ENCODE measurements around the gene PIK3AP1.

PIK3AP1 gene

DNA sequence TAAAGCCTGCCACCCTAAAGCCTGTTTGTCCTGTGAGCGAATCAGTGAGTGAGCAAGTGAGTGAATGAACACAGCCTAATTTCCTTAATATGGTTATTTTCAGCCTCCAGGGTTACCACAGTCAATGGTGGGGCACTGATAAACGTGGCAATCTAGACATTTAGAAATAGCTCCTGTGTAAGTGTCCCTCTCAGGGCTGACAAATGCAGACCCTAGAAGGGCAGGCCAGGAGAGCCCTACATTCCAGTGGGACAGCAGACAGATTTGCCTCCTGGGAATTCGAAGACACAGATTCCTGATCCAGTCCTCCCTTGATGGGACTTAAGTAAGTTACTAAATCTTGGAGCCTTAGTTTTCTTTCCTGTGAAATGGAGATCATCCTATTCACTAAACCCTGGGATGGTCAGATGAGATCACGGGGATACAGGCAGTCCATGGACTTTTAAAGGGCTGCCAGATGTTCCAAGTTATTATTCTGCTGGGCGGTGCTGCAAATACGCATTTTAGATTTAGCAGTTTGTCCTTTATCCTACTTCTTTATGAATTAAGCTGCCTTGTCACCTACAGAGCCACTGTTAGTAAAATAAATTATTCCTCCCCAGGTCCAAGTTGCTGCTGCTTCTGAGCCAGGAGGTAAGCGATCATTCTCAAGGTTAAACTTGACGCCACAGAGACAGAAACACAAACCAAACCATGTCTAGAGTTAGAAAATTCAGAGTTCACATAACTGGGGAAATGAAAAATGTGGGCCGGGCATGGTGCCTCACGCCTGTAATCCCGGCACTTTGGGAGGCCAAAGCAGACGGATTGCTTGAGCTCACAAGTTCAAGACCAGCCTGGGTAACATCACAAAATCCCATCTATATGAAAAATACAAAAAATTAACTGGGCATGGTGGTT, 78.7 kb downstream of the PIK3AP1 start:
- DNase-seq = no peak

- no peak for DNase-seq
Measured at GRCh38 chr10:96639899-96640298, 80.4 kb downstream of the PIK3AP1 start.

DNA sequence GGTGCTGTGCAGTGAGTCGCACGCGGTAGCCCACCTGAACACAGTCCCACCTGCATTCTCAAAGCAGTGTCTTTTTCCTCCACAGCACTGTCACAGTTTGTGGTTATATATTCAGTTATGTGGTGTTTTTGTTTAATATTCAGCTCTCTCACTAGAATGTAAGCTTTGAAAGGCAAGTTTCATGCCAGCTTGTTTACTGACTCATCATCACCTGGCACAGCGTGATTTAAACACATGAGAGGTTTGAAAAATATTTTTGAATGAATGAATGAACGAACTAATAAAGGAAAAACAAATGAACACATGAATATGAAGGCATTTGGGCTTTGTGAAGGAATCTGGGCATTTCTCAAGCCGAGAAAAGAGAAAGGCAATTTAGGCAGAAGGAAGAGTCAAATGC, 81.6 kb downstream of the PIK3AP1 start:
- no peak for DNase-seq

- DNase-seq = no peak
Measured at GRCh38 chr10:96638120-96638519, 82.2 kb downstream of the PIK3AP1 start.

GRCh38 chr10:96637709-96638108, 82.6 kb downstream of the PIK3AP1 start:
- DNase-seq = no peak

GRCh38 chr10:96636551-96636950, 83.8 kb downstream of the PIK3AP1 start:
- DNase-seq = no peak

GRCh38 chr10:96632974-96633710, 87.2 kb downstream of the PIK3AP1 start:
- no peak for DNase-seq

DNA sequence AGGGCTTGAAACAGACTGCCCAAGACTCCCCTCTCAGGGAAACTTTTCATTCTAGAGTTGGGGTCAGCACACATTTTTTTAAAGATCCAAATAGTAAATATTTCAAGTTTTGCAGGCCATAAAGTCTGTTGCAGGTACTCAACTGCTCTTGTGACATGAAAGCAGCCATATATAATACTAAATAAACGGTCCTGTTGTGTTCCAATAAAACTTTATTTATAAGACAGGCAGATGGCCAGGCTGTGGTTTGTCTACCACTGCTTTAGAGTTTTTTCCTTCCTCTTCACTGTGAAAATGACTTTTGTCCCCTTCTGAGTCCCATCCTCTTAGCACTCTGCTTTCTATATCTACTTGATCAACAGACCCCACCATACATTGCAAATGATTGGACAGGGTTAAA, 93.0 kb downstream of the PIK3AP1 start:
- no peak for DNase-seq

DNA sequence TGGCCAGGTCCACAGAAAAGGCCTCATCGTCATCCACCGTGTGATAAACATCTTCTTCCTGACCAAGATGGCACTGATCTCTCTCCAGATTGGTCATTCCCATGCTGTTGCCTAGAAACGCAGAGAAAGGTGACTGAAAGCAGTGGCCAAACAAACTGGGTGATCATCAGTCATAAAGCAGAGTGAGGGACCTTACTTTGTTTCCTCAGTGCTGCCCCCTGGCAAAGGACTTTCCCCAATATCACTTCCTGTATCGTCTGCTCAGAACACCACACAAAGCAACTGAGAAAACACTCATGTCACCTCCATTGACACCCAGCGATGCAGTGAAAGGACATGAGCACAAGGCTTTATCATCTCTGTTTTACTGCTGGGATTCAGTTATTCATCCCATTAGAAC, 93.5 kb downstream of the PIK3AP1 start:
- no peak for DNase-seq

DNA sequence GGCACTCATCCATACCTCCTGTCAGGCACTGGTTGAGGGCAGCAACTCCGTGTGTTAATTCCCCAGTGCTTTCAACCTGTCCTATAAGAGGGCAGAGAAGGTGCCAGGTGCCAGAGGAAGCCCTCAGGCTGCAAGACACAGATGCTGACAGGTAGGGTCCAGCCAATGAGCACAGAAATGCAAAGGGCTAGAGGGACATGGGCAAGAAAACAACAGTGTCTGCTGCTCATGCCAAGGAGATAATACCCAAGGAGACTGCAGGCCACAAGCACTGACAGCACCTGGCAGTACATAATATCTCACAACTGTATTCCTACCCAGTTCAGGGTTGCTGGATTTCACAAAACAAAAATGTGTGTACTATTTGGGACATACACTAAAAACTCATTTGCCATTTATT, 95.1 kb downstream of the PIK3AP1 start:
- DNase-seq = no peak

DNA sequence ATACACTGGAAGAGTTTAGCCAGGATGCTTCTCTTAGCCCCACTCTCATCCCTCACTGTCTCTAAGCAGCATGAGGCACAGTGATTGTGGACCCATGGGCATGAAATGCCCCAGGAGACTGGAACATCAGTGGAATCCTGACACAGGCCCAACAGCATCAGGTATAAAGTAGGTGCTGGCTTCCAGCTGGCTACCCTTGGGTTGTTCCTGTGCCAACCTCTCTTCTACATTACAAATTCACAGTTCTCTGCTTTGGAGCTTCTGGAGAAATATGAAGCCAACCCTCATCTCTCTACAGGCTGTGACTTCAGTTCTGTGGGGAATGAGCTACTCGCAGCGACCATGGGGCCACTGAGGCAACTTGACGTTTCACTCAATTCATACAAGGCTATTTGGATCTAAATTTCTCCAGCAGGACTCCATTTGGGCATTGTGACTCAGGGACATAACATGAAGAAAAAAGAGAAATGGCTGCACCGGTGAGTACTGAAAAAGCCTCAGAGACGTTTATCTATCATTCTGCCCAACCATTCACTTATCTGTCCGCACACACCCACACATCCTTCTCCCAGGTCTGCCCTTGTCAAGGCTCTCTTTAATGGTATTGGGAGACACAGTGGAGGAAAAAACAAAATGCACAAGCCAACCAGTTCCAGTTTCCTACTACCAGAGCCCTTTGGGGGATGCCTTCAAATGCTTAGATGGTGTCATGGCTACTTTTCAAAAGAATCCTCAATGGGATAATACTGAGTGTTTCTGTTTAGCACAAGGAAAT, 98.1 kb downstream of the PIK3AP1 start:
- DNase-seq = no peak

DNA sequence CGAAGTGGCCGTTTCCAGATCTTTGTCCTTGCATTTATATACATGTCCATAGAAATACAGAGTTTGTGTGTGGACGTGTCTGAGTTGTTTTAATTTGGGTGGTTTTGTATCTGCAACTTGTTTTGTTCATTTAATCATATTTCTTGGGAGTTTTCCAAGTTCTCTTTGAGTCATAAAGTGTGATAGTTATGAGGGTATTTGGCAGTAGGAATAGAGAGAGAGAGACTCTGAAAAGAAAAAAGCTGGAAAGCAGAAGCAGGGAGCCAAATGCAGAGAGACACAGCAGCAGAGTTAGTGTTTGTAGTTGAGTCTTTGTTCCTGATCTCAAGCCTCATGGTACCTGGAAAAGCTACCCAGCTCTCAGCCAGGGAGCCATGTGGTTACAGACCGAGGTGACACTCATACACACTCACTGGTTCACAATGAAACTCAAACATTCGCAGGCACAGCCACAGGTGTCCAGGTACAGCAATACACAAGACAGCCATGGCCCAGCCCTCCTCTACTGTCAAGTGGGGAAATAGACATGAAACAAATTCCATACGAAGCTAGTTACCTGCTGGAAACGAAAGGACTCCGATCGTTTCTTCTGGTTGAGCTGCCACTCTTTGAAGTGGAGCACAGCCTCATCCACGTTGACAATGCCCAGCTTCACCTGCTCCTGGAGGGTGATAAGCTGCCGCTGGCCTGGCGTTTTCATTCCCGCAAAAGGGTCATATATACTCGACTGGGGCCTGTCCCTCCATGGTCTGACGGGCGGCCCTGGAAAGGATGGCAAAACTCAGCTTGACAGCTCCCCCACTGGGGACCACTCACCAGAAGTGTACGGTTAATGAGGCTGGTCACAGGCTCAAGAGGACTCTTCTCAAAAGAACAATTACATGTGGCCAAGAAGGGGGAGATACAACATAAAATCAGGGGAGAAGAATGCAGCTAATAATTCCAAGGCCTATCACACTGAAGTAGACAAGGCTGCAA, 100.2 kb downstream of the PIK3AP1 start:
- no peak for DNase-seq

DNA sequence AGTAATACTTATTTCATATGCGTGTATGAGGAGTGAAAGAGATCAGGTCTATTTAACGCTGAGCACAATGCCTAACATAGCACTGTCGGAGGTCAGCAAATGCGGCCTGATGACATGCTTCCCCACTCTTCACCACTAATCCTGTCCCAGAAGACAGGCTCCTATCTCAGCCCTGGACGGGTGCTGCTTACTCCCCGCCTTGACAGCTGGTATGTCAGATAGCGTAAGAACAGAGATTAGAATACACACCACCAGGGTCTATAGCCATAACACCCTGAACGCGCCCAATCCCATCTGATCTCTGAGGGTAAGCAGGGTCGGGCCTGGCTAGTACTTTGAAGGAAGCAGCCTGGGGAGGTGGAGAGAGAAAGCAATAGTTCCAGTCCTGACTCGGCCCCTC, 101.2 kb downstream of the PIK3AP1 start:
- DNase-seq = no peak

DNA sequence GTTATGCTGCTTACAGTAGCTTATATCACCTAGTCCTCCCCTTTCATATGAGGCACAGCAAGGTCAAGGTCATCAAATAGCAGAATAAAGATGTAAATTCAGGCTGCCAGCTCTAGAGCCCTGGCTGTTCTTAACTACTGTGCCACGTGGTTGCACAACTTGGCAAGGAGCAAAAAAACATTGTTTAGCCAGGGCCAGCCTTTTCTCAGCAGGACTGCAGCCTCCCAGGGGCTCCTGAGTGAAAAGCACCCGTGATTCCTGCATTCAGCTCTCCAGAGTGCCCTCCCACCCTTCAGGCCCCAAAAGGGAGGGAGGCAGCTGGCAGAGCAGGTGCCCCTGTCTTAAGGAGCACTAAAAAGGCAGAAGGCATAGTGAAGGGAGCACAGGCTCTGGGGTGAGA, 101.7 kb downstream of the PIK3AP1 start:
- DNase-seq = no peak

DNA sequence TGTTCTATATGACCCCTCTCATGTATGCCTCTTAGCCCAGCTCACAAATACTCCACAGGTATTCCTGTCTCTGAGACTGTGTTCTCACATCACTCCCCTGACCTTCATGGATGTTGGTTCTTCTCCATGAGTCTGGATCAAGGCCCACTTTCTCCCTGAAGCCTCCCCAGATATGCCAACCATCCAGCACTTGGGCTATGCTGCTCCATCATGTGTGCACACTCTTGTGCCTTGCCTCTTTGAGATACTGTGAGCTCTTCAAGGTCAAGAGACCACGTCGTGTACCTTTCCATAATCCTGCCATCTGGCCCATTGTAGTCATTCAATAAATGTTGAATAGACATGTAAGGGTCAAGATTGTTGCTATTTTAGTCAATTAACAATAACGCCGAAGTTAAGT, 103.4 kb downstream of the PIK3AP1 start:
- DNase-seq = no peak

DNA sequence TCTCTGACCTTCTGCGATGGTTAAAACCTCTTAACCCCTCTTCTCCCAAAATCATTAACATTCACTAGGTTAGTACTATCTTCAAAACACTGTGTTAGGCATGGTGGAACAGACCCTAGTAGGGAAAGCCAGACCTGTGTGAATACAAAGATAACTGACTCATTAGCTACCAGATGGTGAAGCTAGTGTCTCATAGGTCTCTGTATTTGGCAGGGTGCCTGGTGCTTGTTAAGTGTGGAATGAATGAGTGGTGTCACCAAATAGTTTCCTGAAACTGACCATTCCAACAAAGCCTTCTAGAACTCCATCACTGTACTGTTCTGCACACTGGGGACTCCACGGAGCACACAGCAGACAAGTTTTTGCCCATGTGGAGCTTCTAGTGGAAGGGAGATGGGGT, 105.8 kb downstream of the PIK3AP1 start:
- no peak for DNase-seq

DNA sequence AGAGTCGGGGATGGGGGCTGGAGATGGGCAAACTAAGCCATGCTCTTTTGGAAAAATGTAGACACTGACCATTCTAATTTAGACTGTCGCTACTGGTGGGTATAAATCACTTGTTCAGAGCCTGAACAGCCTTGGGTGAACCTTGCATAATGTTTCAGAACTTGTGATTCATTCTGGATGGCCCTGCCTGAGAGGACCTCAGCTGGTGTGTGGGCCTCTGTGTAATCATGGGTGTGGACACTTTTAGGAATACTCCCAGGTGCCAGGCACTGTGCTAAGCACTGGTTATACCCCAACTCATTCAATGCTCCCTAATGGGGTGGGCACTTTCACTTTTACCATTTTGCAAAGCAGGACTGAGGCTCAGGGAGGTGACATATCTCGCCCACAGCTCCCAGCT, 106.7 kb downstream of the PIK3AP1 start:
- DNase-seq = no peak

DNA sequence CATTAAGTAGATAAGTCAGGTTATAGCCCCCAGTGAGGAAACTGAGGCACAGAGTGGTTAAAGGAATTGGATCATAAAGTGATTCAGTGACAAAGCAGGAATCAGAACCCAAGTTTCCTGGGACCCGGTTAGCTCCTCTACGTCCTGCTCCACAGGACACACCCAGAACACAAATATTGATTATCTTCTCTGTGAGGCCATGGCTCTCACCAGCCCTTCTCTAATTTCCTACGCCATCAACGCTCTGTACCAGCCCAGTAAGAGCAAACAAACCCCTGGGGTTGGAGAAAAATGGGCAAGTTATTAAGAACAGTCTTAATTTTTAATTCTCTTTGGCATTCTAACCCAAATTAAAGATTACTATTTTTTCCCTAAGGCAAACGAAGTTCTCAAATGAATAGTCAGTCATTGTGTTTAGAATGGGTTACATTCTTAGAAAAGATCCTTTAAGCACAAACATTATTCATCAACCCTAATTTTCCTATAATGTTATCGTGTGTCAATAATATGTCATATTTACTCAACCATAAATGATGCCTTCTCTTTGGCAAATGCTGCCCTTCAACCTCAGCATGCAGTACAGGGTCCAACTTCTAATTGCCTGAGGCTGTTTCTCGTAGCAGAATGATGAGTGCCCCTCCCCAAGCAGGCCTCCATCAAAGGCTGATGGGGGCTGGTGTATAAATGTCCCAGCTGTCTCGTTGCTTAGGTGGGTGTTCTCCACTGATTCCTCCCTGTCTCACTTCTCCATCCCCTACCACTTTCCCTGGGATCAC, 108.1 kb downstream of the PIK3AP1 start:
- no peak for DNase-seq

- DNase-seq = no peak
Measured at GRCh38 chr10:96610817-96611216, 109.5 kb downstream of the PIK3AP1 start.

DNA sequence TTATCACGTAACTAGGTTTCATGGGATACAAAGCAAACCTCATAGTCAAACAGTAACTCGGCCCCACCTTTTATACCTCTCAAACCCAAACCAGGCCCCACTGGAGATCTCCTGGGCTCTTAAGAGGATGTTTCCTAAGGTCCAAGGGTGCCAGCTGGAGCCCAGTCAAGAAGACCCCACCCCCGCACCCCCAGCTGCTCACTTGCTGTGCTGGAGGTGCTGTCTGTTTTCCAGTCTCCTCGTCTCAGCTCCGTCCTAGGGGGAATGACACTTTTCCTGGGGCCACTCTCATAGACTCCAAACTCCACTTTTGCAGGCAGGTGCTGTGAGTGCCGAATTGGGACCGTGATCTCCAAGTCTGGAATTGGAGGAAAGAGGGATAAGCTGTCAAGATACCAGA, 110.8 kb downstream of the PIK3AP1 start:
- no peak for DNase-seq

- DNase-seq = no peak
Measured at GRCh38 chr10:96608805-96609204, 111.5 kb downstream of the PIK3AP1 start.

All from stimulated activated CD8-positive, alpha-beta memory T cell treated with anti-CD3 and anti-CD28 coated beads, Interleukin-4, amount 100 ng/mL, for 48 hours (primary cell).